ENCODE results near the gene POLA2.
"Not testable (repeated sequence)": the region's sequence is repeated elsewhere in the genome, so short reads cannot be mapped to it uniquely, and the experiment has no call there.

POLA2 gene

DNA sequence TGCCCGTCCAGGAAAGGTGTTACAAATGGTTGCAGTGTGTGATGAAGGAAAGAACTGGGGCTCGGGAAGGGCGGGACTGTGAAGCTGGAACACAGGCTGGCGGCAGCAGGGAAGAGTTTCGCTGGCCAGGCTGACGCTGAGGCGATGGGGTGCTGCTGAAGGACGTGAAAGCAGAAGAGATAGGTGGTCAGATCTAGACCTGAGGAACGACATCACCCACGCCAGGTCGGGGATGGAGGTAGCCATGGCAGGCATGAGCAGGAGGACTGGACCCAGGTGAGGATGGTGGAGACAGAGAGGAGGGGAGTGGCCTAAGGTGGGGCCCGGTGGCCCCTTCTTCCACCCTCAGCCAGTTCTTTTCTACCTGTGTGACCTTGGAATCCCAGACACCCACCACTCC is 62.1 kb downstream of the POLA2 start:
- no peak overlapping the region for H3K27ac ChIP-seq
- no peak for TF ChIP-seq ZFX (IDR thresholded peaks at IDR 0.05; ENCODE audit: borderline replicate concordance)
- TF ChIP-seq, protein P1, sequence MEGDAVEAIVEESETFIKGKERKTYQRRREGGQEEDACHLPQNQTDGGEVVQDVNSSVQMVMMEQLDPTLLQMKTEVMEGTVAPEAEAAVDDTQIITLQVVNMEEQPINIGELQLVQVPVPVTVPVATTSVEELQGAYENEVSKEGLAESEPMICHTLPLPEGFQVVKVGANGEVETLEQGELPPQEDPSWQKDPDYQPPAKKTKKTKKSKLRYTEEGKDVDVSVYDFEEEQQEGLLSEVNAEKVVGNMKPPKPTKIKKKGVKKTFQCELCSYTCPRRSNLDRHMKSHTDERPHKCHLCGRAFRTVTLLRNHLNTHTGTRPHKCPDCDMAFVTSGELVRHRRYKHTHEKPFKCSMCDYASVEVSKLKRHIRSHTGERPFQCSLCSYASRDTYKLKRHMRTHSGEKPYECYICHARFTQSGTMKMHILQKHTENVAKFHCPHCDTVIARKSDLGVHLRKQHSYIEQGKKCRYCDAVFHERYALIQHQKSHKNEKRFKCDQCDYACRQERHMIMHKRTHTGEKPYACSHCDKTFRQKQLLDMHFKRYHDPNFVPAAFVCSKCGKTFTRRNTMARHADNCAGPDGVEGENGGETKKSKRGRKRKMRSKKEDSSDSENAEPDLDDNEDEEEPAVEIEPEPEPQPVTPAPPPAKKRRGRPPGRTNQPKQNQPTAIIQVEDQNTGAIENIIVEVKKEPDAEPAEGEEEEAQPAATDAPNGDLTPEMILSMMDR (IDR thresholded peaks at IDR 0.05): no peak

DNA sequence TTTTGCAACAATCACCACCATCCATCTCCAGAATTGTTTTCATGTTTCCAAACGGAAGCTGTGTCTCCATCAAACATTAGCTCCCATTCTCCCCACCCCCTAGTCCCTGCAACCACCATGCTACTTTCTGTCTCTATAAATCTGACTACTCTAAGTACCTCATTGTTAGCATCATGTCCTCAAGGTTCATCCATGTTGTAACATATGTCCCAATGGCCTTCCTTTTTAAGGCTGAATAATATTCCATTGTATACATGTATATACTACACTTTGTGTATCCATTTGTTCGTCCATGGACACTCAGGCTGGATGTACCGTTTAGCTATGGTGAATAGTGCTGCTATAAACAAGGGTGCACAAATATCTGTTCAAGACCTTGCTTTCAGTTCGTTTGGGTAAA is 63.7 kb downstream of the POLA2 start:
- no peak overlapping the region for H3K27ac ChIP-seq
- TF ChIP-seq, protein P1 (IDR thresholded peaks at IDR 0.05): no peak
- no peak for TF ChIP-seq ZFX (IDR thresholded peaks at IDR 0.05; ENCODE audit: borderline replicate concordance)

DNA sequence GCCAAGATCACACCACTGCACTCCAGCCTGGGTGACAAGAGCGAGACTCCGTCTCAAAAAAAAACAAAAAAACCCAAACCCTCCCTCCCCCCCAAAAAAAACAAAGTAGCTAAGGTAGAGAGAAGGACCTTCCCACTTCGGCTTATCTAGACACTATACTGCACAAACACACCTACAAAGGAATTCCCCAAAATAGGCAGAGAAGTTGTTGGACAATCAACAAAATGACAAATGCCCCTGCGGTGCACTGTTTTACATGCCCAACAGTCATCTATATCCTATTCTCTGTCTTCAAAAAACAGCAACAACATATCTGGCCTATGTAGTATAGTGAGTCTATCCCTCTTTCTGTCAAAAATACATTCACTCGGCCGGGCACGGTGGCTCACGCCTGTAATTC is 65.3 kb downstream of the POLA2 start:
- no peak for TF ChIP-seq ZFX (IDR thresholded peaks at IDR 0.05; ENCODE audit: borderline replicate concordance)
- TF ChIP-seq, protein P1 (IDR thresholded peaks at IDR 0.05): no peak
- peak overlapping the region; percentile 2; the same call in 1 of the 2 replicates for H3K27ac ChIP-seq

DNA sequence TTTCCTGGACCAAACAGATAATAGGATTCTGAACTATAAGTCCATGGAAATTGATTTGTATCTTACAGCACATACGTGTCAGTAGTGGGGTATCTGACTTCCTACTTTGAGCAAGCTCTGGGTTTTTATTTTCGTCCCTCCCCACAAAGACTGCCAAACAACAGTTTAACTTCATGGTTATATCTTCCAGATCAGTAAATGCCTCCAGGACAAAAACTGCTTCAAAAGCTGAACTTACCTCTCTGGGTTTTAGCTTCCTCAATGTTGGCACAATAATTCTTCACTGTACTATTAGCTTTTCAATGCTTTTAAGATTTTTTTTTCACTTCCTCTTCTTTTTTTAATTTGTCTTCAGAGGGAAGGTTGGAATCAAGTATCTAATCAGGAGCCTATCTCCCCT is 67.7 kb downstream of the POLA2 start:
- TF ChIP-seq, protein P1 (IDR thresholded peaks at IDR 0.05): no peak
- TF ChIP-seq ZFX (IDR thresholded peaks at IDR 0.05; ENCODE audit: borderline replicate concordance): no peak
- peak overlapping the region; percentile 72 for H3K27ac ChIP-seq

DNA sequence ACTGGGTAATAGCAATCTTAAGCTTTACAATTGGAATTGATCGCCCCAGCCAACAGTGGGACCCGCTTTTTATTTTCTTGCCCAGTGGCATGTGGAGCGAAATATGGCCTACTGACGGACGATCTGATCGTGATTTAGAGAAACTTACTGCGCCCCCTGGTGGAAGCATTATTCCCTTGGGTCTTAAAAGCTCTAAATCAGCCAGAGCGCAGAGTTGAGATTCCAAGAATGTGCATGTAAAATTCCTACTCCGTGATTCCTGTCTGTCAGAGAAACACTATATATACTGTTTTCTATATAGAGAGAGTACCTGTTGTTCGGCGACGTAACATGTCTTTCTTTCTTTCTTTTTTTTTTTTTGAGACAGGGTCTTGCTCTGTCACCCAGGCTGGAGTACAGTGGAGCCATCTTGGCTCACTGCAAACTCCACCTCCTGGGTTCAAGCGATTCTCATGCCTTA is 68.2 kb downstream of the POLA2 start:
- no peak for TF ChIP-seq ZFX (IDR thresholded peaks at IDR 0.05; ENCODE audit: borderline replicate concordance)
- TF ChIP-seq, protein P1 (IDR thresholded peaks at IDR 0.05): peak; percentile 90
- H3K27ac ChIP-seq: peak overlapping the region; percentile 72

DNA sequence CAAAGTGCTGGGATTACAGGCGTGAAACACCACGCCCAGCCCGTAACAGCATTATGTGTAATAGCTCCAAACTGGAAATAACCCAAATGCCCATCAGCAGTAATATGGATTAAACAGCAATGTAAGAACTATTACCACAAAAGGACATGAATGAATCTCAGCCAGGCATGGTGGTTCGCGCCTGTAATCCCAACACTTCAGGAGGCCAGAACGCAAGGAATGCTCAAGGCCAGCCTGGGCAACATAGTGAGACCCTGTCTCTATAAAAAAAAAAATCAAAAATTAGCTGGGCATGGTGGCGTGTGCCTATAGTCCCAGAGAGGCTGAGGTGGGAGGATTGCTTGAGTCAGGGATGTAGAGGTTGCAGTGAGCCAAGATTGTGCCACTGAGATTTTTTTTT is 68.8 kb downstream of the POLA2 start:
- H3K27ac ChIP-seq: peak overlapping the region; percentile 72
- TF ChIP-seq, protein P1 (IDR thresholded peaks at IDR 0.05): no peak
- no peak for TF ChIP-seq ZFX (IDR thresholded peaks at IDR 0.05; ENCODE audit: borderline replicate concordance)

DNA sequence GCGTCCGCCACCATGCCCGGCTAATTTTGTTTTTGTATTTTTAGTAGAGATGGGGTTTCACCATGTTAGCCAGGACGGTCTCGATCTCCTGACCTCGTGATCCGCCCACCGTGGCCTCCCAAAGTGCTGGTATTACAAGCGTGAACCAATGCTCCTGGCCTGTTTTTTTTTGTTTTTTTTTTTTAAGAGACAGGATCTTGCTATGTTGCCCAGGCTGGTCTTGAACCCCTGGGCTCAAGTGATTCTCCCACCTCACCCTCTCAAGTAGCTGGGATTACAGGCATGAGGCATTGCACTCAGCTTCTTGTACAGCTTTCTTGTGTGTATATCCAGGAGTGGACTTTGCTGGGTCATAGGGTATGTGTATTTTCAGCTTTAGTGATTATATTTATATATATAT is 70.8 kb downstream of the POLA2 start:
- H3K27ac ChIP-seq: not testable (repeated sequence)

DNA sequence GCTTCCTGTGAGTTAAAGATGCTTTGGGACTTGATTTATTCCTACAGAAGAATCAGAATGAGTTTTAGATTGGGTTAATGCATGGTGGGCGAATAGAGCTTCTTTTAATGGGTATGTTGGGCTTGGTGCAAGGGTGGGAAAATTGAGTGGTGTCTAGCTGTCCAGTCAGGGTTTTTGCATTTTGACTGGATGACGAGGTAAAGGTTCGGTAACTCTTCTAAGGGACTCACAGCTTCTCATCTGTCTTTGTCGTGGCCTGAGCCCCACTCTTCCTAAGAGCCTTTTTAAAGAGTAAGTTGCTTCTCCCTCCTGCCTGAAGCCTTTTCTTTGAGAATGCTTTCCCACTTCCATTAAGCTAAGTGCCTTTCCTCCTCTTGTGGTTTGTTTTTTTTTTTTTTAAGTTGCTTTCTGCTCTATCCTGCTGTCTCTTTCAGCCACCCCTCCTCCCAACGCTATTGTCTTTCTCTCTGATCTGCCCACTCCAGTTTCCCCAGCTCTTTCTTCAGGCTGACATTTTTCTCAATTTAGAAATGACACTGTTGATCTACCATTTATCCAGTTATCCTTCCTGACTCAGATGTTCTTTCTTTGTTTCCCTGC is 73.0 kb downstream of the POLA2 start:
- H3K27ac ChIP-seq: peak overlapping the region; percentile 76
- TF ChIP-seq, protein P1 (IDR thresholded peaks at IDR 0.05): no peak
- no peak for TF ChIP-seq ZFX (IDR thresholded peaks at IDR 0.05; ENCODE audit: borderline replicate concordance)
